C1 segment of cervical spinal cord (tissue), 14 donors: ENCODE measurements around the gene NPDC1.
"Not testable (repeated sequence)": the region's sequence is repeated elsewhere in the genome, so short reads cannot be mapped to it uniquely, and the experiment has no call there.

Experiments
- DNase-seq, 14 donors: peaks; one replicate each; lab custom pipeline; 2025; lab: John Stamatoyannopoulos, UW

The NPDC1 gene

DNA sequence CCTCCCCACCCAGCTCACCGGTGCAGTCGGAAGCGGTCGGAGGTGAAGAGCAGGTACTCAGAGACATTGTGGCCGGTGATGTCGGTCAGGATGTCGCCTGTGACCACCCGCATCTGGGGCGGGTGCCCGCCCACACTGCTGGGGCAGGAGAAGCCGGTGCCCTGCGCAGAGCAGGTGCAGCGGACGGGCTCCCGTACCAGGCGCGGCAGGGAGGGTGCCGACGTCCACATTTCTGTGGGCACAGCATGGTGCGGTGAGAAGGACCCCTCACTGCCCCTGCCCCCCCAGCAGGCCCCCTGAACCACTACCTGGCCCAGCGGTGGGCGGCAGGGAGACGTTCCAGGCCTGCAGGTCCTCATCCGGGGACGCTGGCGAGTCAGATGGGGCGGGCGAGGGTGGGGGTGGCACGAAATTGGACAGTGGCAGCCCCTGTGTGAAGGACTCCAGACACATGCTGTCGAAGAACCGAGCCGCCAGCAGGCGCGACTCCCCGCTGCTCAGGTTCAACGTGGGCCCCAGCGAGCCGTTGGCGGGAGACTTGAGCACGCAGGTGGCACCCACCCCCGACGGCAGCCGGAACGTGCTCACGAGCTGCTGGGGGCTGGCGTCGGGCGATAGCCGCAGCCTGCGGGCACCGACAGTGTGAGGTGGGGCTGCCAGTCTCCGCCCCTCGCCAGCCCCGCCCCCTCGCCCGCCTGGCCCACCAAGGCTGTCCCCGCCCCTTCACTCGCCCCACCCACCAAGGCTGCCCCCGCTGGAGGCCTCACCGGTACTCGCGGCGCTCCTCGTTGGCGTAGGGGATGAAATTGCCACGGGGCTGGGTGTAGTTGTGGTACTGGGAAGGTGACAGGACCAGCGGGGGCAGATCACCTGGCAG lies 33.0 kb downstream of the NPDC1 start:
- no peak for DNase-seq

DNA sequence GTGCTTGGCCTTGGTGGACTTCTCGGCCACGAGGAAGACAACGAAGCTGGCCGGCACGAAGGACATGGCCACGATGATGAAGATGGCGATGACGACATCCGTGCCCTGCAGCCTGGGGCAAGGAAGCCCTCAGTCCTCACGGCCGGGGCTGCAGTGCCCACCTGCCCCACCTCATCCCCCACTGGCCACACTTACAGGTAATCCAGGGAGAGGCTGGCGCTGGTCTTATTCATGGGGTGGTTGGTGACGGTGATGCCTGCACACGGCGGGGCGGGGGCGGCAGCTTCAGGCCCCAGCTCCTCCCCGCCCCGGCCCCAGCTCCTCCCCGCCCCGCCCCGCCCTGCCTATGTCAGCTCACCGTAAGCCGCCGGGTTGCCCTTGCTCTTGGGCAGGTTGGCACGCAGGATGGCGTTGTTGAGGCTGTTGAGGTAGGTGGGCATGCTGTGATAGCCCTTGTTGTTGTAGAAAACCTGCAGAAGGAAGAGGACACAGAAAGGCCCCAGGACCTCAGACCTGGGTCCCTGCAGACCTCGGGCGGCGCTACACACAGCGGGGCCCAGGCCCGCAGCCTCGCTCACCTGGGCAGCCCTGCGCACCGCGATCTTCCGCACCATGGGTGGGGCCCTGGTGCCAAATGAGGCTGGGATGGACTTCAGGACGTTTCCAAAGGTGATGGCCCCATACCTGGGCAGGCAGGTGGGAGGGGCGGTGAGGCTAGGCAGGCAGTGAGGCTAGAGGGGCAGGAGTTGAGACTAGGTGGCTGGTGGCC lies 33.9 kb downstream of the NPDC1 start:
- no peak for DNase-seq

DNA sequence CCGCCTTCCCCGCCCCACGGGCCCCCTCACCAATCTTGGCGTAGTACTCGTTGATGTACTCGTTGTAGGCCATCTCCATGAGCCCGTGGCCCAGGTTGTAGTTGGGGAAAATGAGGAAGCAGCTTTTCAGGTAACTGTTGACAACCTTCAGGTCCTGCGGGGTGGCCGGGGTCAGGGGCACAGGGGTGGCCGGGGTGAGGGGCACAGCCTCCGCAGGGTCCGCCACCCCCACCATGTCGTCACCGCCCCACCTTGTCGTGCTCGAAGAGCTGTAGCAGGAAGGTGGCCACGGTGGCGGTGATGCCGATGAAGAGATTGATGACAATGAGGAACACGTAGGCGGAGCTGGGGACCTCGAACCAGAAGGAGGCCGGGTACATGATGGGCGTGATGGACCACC lies 34.8 kb downstream of the NPDC1 start:
- DNase-seq = no peak

DNA sequence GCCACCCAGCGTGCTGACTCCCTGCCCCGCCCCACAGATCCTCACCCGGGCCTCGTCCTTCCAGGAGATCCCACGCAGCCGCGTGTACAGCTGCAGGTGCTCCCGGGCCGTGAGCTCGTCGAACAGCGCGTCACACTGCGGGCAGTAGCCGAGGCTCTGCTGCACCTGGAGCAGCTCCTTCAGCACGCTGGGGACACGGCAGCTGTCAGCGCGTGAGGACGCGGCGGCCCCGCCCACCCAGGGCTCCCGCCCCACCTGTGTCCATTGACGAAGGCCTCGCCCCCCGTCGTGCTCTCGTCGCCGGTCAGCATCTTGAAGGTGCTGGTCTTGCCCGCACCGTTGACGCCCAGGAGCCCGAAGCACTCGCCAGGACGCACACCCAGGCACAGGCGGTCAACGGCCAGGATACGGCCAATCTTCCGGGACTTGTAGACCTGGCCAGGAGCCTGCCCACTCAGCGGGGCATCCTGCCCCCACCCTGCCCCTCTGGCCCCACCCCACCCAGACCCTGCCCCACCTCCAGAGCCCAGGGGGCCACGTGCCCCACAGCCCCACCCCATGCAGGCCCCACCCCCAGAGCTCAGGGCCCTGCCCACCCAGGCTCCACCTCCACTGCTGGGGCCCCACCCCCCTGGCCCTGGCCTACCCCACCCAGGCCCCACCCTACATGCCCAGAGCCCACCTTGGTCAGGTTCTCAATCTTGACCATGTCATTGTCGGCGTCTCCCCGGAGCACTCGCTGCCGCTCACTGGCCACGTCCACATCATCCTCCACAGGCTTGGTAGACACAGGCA lies 35.8 kb downstream of the NPDC1 start:
- DNase-seq = no peak

DNA sequence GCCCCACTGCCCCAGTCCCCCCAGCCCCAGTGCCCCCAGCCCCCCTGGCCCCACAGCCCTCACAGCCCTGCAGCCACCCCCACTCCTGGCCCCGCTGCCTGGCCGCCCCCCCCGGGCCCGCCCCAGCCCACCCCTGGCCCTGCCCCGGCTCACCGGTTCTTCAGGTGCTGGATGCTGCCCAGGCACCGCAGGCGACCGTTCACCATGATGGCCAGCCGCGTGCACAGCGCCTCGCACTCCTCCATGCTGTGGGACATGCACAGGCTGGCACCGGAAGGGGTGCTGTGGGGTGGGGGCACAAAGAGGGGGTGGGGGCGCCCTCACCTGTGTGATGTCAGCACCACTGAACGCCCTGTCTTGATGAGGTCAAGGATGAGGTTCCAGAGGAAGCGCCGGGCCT lies 36.8 kb downstream of the NPDC1 start:
- DNase-seq = no peak

DNA sequence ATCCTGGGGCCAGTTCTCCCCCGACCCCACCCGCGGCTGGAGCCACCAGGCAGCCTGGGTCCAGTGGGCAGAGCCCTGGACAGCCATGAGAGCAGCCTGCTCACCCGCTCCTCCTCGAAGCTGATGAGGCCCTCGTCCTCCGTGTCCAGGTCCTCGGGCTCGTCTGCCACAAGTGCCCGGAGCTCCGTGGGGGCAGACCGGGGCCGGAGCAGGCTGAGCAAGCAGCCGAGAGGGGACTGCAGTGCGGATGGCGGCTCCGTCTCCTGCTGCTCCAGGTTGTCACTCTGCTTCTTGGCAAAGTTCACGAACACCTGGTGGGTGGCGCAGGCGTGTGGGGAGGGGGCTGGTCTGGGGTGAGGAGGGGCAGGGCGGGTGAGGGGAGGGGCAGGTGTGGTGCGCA lies 37.7 kb downstream of the NPDC1 start:
- DNase-seq = no peak

DNA sequence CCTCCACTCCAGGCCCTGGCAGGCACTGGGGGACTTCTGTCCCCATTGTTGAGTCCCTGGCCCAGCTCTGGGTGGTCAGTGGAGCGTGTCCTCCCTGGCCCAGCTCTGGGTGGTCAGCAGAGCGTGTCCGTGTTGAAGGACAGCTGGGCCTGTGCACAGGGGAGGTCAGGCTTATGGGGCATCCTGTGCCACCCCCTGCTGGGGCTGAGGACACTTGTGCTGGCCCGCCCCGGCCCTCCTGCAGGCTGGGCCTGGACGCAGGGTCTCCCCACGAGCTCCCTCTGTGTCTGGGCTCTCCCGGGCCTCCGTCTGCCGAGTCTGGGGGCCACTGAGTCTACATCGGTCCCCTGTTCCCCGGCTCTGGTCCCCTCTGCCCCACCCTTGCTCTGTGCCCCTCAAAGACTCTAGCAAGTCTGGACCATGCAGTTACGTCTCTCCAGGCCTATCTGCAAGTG lies 38.1 kb downstream of the NPDC1 start:
- no peak for DNase-seq

DNA sequence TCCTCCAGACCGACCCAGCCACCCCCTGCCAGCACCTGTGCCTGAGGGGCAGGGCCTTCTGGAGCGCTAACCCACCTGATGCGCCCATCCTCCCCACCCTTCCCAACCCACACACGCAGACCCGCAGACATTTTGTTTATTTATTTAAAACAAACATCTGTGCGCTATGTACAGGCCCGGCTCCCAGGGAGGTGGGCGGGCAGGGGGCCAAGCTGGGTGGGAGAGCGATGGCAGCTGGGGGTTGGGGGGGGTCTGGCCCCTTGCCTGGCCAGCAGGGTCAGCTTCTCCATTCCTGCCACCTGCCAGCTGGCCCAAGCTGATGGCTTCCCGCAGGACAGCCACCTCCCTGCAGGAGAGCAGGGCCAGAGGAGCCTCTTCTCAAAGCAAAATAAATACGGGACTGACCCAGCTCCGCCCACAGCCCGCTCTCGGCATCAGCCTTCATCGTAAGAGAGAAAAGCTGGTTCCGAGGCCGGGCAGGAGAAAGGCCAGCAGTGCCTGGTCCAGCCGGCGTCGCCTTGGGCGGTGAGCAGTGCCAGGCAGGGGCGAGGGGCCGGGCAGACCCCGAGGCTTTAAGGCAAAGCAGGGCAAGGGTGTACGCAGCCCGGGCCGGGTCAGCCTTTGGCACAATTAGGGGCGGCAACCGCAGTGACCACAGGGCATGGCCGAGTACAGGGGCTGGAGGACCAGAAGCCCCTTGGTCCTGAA lies 38.7 kb downstream of the NPDC1 start:
- DNase-seq = no peak

DNA sequence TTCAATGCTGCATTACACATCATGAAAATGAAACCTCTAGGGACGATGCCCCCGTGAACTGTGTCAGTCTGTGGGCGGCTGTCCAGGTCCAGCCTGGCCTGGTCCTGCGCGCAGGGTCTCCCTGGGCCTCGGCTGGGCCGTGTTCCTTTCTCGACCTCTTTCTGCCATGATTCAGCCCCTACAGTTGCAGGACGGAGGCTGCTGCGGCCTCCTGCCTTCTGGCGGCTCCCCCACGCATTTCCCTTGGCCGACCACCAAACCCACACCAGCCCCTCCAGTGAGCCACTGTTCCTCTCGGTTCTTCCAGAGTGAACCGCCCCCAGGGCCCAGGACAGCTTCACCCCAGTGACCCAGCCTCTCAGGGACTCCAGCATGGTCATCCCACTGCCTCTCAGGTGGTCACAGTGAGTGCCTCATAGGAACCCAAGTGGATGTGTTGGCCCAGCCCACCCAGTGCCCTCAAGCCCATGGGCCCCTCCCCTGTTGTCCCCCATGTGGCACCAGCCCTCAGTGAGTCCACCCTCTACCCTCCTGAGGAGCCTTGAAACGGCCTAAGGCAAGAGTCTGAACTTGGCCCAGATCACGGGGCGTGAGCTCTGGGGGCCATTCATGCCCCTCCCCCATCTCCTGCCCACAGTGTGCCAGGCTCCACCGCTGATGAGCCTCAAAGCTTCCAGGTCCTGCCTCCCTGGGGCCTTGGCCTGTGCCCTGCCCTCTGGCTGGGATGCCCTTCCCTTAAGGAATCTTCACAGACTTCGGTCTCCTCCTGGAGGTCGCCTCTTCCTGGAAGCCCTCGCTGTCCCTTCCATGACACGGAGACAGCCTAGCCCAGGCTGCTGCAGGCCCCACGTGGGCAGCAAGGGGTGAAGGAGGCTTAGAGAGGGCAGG lies 39.6 kb downstream of the NPDC1 start:
- DNase-seq = peak in 3 of 14 donors; percentile 12 to 56 (median 42)

DNA sequence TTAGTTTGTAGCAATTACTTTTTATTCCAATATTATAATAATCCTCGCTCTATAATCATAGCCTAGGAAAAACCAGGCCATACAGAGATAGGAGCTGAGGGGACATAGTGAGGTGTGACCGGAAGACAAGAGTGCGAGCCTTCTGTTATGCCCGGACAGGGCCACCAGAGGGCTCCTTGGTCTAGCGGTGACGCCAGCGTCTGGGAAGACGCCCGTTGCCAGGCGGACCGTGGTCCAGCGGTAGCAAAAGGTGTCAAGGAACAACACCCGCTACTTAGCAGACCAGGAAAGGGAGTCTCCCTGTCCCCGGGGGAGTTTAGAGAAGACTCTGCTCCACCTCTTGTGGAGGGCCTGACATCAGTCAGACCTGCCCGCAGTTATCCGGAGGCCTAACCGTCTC lies 41.7 kb downstream of the NPDC1 start:
- not testable (repeated sequence) for DNase-seq

DNA sequence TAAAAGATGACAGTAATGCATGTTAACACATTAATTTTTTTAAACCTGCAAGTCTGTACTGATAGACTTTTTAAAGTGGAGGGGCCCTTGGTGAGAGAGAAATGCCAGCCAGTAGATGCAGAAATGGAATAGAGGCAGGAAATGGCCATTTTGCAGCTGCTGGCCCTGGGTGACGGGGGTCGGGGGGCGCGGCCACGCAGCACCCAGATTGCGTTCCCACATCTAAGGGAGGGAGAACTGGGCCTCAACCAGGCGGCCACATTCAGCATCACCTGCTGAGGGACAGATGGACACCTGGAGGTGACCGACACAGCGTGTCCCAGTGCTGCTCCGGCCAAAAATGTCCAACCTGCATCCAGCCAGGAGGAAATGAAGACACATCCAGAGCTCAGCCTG lies 43.3 kb downstream of the NPDC1 start:
- DNase-seq = no peak

DNA sequence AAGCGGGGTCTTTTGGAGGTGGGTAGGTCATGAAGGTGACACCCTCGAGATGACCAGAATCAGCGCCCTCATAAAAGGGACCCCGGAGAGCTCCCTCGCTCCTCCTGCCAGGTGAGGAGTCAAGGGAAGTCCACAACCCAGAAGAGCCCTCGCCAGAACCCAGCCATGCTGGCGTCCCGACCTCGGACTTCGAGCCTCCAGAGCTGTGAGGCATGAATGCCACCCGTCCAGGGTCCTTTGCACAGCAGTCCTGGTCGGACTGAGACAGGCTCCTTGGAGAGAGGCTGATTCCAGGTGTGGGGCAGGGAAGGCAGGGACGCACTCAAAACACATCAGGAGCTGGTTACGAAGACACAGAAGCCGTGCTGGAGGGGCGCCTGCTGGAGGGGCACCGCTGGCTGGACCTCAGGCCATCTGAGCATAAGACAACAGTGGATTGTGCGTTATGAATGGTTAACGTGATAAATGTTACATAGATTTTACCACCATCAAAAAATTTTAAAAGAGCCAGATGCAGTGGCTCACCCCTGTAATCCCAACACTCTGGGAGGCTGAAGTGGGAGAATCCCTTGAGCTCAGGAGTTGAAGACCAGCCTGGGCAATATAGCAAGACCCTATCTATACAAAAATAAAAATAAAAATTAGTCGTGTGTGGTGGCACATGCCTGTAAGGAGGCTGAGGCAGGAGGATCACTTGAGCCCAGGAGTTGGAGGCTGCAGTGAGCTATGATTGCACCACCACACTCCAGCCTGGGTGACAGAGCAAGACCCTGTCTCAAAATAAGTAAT lies 43.9 kb downstream of the NPDC1 start:
- DNase-seq = no peak

DNA sequence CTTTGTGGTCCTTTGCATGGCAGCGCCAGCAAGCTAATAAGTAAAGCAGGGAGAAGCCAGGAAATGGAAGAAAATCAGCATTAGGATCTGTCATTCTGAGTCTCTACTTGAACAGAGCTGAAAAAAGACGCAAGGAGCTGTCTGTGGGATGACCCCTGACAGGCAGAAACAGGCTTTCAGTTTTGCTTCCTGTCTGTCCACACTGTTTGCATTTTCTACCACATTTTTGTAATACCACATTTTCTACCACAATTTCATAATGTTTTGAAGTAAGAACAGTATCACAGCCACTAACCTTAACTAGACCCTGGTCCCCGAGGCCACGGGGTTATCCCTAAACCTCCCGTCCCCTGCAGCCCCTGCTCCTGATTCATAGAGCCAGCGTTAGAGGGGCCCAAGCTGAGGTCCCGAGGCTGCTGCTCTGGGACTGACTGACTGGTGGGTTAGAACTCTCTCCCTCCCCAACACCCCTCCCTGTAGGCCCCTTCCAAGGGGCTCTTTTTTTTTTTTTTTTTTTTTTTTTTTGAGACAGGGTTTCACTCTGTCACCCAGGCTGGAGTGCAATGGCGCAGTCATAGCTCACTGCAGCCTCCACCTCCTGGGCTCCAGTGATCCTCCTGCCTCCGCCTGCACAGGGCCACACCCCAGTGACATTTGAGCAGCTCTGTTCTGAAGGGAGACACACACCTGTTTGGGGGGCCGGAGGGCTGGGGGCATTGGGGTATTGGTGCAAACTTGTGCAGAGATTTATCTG lies 45.6 kb downstream of the NPDC1 start:
- DNase-seq = no peak

DNA sequence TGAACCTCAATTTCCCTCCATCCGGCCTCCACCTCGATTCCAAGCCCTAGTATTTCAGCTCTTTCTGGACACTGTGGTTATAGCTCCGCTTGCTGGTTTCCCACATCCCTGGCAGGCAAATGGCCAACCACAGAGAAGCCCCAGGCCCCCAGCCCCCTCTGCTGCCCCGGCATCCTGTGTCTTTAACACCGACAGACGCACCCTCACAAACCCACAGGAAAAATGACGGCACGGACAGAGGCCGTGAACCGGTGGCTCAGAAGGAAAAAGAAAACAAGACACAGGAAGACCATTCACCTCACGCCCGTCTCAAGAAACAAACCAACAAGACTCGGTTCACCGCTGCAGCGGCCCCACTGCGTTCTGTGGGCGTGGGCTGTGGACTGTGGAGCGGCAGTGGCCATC lies 48.1 kb downstream of the NPDC1 start:
- no peak for DNase-seq

DNA sequence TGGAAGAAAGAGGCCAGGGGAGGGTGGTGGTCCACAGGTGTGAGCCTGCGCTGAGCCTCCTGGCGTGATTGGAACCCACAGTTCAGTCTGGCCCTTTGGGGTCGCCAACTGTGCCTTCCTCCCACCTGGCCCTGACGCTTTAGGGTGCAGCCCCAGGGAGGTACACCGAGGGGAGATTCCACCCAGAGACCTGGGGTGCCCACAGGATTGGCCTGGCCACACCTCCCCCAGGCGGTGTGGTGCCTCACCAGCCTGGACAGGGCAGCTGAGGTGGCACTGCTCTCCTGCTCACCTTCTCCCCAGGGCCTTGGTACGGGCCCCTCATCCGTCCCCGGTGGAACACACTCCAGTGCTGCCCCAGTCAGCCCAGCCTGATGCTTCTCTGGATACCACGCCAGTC lies 48.6 kb downstream of the NPDC1 start:
- no peak for DNase-seq

DNA sequence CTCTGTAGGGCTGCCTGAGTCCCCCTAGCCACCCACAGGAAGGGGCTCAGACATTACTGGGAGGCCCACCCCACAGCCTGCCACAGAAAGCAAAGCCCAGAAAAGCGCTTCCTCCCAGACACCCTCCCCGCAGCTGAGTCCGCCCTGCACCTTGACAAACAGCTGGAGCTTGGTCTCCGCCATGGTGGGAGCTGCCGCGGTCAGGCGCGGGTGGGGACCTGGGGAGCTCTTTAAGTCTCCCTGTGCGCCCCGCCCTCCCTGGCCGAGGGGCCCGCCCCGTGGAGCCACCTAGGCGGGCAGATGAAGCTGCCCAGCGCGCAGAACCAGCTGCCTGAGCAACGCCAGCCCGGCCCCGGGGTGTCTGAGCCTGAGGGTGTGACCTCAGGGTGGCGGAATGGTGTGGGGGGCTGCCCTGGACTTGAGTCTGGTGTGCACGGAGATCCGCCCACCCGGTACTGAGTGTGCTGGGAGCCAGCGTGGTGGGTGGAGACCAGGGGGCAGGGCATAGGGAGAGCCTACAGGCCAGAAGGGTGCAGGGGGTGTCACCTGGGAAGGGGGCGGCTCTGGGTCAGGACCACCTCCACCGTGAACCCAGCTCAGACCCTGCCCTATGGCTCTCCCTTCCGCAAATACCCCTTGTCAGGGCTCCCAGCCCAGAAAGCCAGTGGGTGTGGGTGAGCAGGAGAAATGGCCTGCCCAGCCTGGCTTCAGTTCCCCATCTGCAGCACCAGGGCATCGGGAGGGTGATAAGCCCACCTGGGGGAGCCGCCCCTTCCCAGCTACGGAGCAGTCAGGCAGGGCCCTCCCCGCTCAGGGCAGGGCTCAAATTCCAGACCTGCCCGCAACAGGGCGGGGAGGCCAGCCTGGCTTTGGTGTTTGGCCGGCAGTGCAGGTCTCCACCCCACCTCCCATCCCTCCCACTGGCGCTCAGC lies 49.4 kb downstream of the NPDC1 start, which contains the start of gene CLIC3:
CLIC3 (minus strand) TSS at position 208 of the 932 bp plus-strand sequence; CDS start at position 183, 25 bp downstream.
- no peak for DNase-seq

DNA sequence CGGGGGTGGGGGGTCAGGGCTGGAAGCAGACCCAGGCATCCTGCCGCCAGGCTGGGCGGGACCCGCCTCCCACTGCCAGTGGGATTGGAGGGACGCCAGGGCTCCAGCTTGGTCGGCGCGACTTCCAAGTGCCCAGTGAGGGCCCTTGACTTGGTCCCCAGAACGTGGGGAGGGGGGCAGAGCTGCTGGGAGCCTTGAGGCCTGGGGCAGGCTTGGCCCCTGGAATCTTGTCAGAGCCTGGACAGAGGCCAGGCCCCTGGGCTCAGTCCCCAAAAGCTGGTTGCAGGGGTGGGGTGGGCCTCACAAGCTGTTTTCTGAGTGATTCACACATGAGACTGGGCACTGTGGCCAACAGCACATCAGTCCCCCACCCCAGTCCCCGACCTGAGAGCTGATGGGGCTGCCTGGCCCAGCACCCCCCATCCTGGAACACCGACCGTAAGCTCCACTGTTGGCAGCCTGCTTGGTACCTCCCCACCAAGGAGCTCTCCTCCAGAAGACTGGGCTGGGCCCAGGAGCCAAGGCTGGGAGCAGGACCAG lies 50.1 kb downstream of the NPDC1 start:
- peak in 4 of 14 donors; percentile 27 to 72 (median 34) for DNase-seq
